GM12874 (cell line): ENCODE results near the gene PMM2.

Experiments
- TF ChIP-seq, protein P1 (sequence below): IDR thresholded peaks from 2 replicates; pipeline ENCODE4 v1.5.1; 2011; ENCODE audit warnings: low read depth, mild to moderate bottlenecking, control low read depth, low read length, moderate library complexity; ENCODE audit not compliant: insufficient read depth

The PMM2 gene

DNA sequence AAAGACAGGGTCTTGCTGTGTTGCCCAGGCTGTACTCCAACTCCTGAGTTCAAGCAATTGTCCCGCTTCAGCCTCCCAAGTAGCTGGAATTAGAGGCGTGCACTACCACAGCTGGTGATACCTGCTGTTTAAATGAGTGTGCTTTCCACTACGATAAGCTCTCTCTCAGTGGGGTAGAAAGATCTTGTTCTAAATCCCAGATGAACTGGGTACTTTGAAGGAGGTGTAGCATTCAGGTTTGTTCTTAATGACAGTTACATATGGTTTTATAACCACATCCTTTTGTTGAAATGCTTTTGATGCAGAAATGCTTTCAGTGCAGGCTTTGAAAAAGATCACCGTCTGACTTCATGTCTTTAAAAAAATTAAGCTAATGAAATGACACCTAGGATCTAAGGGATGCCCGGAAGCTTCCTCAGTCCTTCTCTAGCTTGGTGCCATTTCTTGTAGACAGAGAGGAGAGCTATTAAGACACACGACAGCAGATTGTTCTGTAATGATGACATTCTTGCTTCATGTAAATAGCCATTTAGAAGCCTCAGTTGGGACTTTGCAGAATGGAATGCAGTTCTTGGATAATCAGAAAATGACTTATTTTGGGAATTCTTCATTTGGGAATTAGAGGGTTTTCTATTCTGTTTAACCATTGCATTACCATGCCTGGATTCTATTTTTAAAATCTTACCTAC is 19.5 kb downstream of the PMM2 start:
- TF ChIP-seq, protein P1, sequence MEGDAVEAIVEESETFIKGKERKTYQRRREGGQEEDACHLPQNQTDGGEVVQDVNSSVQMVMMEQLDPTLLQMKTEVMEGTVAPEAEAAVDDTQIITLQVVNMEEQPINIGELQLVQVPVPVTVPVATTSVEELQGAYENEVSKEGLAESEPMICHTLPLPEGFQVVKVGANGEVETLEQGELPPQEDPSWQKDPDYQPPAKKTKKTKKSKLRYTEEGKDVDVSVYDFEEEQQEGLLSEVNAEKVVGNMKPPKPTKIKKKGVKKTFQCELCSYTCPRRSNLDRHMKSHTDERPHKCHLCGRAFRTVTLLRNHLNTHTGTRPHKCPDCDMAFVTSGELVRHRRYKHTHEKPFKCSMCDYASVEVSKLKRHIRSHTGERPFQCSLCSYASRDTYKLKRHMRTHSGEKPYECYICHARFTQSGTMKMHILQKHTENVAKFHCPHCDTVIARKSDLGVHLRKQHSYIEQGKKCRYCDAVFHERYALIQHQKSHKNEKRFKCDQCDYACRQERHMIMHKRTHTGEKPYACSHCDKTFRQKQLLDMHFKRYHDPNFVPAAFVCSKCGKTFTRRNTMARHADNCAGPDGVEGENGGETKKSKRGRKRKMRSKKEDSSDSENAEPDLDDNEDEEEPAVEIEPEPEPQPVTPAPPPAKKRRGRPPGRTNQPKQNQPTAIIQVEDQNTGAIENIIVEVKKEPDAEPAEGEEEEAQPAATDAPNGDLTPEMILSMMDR, result no peak

- TF ChIP-seq, protein P1, result no peak
These were observed 21.0 kb downstream of the PMM2 start for GRCh38 chr16:8818504-8819270.

- TF ChIP-seq, protein P1, result no peak
These were observed 21.9 kb downstream of the PMM2 start for GRCh38 chr16:8819411-8820034.

GRCh38 chr16:8822403-8822802 is 24.8 kb downstream of the PMM2 start:
- TF ChIP-seq, protein P1, result no peak

- TF ChIP-seq, protein P1, result no peak
These were observed 28.7 kb downstream of the PMM2 start for GRCh38 chr16:8826278-8826879.

- TF ChIP-seq, protein P1, result no peak
These were observed 31.0 kb downstream of the PMM2 start for GRCh38 chr16:8828541-8829165.
